H9 (cell line): ENCODE measurements around the gene ANXA2. TPM values are rescaled to one million over a fixed set of nuclear protein-coding genes. Genes with fewer than 3 reads are reported as not detected.

Experiments
- DNase-seq: peaks from one replicate; pipeline ENCODE4 v3.0.0-alpha.2; 2017
- H2AFZ ChIP-seq: one replicate; pipeline ENCODE4 v1.6.1; 2013; ENCODE audit warnings: mild to moderate bottlenecking, low read length, control low read depth, moderate library complexity
- H2AK5ac ChIP-seq: 2 replicates; pipeline ENCODE4 v1.6.1; 2013; ENCODE audit warnings: low read length, control low read depth, mixed read lengths; ENCODE audit not compliant: insufficient read length
- H2BK120ac ChIP-seq: one replicate; pipeline ENCODE4 v1.6.1; 2013; ENCODE audit warnings: low read depth, mild to moderate bottlenecking, low read length, control low read depth, inconsistent platforms; ENCODE audit not compliant: poor library complexity, severe bottlenecking
- H2BK12ac ChIP-seq: 2 replicates; pipeline ENCODE4 v1.6.1; 2013; ENCODE audit warnings: low read length, control low read depth, mixed read lengths, low read depth; ENCODE audit not compliant: insufficient read length
- H2BK15ac ChIP-seq: 2 replicates; pipeline ENCODE4 v1.6.1; 2013; ENCODE audit warnings: low read depth, low read length, control low read depth
- H2BK20ac ChIP-seq: one replicate; pipeline ENCODE4 v1.6.1; 2013; ENCODE audit warnings: low read depth, mild to moderate bottlenecking, low read length, control low read depth, inconsistent platforms; ENCODE audit not compliant: poor library complexity, severe bottlenecking
- H2BK5ac ChIP-seq: 2 replicates; pipeline ENCODE4 v1.6.1; 2013; ENCODE audit warnings: low read length, control low read depth, mixed read lengths; ENCODE audit not compliant: insufficient read length
- H3K14ac ChIP-seq: 2 replicates; pipeline ENCODE4 v1.6.1; 2013; ENCODE audit warnings: low read length, control low read depth; ENCODE audit not compliant: insufficient read depth
- H3K18ac ChIP-seq: 2 replicates; pipeline ENCODE4 v1.6.1; 2013; ENCODE audit warnings: low read depth, mild to moderate bottlenecking, mixed read lengths, low read length, control low read depth; ENCODE audit not compliant: insufficient read length
- H3K23ac ChIP-seq: 2 replicates; pipeline ENCODE4 v1.6.1; 2013; ENCODE audit warnings: low read length, control low read depth, mixed read lengths, low read depth; ENCODE audit not compliant: insufficient read length
- H3K23me2 ChIP-seq: 2 replicates; pipeline ENCODE4 v1.6.1; 2013; ENCODE audit warnings: low read depth, mild to moderate bottlenecking, mixed read lengths, low read length, control low read depth; ENCODE audit not compliant: insufficient read length, poor library complexity, severe bottlenecking
- H3K27ac ChIP-seq: 2 replicates; pipeline ENCODE4 v1.5.1; 2013; ENCODE audit warnings: low read length, control low read depth, mixed read lengths, low read depth; ENCODE audit not compliant: insufficient read length
- H3K27me3 ChIP-seq: 2 replicates; pipeline ENCODE4 v1.6.1; 2013; ENCODE audit warnings: low read length, control low read depth, inconsistent platforms; ENCODE audit not compliant: insufficient read depth
- H3K4ac ChIP-seq: 2 replicates; pipeline ENCODE4 v1.6.1; 2013; ENCODE audit warnings: low read depth, mild to moderate bottlenecking, control low read depth, inconsistent platforms, low read length, moderate library complexity
- H3K4me1 ChIP-seq: 2 replicates; pipeline ENCODE4 v1.6.1; 2013; ENCODE audit warnings: low read length, control low read depth, inconsistent platforms; ENCODE audit not compliant: insufficient read depth
- H3K4me2 ChIP-seq: 2 replicates; pipeline ENCODE4 v1.6.1; 2013; ENCODE audit warnings: low read length, control low read depth, mixed read lengths; ENCODE audit not compliant: insufficient read length, insufficient read depth
- H3K56ac ChIP-seq: 2 replicates; pipeline ENCODE4 v1.6.1; 2013; ENCODE audit warnings: low read depth, mild to moderate bottlenecking, mixed read lengths, low read length, control low read depth; ENCODE audit not compliant: insufficient read length
- H3K79me1 ChIP-seq: 2 replicates; pipeline ENCODE4 v1.6.1; 2013; ENCODE audit warnings: low read depth, mild to moderate bottlenecking, moderate library complexity, low read length, control low read depth, inconsistent platforms; ENCODE audit not compliant: insufficient read depth, poor library complexity, severe bottlenecking
- H3K79me2 ChIP-seq: 2 replicates; pipeline ENCODE4 v1.6.1; 2013; ENCODE audit warnings: low read length, control low read depth, inconsistent platforms; ENCODE audit not compliant: insufficient read depth
- H3K9ac ChIP-seq: 2 replicates; pipeline ENCODE4 v1.6.1; 2013; ENCODE audit warnings: low read length, control low read depth, mixed read lengths; ENCODE audit not compliant: insufficient read length; ENCODE audit errors: extremely low read depth
- H3K9me3 ChIP-seq: one replicate; pipeline ENCODE4 v1.6.1; 2013; ENCODE audit warnings: low read depth, low read length, inconsistent platforms; ENCODE audit not compliant: control insufficient read depth
- H3T11ph ChIP-seq: one replicate; pipeline ENCODE4 v1.6.1; 2013; ENCODE audit warnings: mild to moderate bottlenecking, low read length, control low read depth, inconsistent platforms
- H4K20me1 ChIP-seq: one replicate; pipeline ENCODE4 v1.6.1; 2013; ENCODE audit not compliant: control insufficient read depth, insufficient read length, insufficient read depth
- H4K5ac ChIP-seq: 2 replicates; pipeline ENCODE4 v1.6.1; 2013; ENCODE audit warnings: low read depth, mild to moderate bottlenecking, mixed read lengths, low read length, control low read depth; ENCODE audit not compliant: insufficient read length
- H4K8ac ChIP-seq: replicated peaks from 2 replicates; pipeline ENCODE4 v1.6.1; 2013; ENCODE audit warnings: low read length, control low read depth, mixed read lengths, low read depth; ENCODE audit not compliant: insufficient read length
- H4K91ac ChIP-seq: 2 replicates; pipeline ENCODE4 v1.6.1; 2013; ENCODE audit warnings: low read depth, mild to moderate bottlenecking, moderate library complexity, mixed read lengths, low read length, control low read depth; ENCODE audit not compliant: insufficient read length
- H3K27ac Mint-ChIP-seq, 3 experiments: 2 replicates in 2 of 3; 3 replicates in 1 of 3; pipeline ENCODE4 v1.8.0; 2020 to 2021; ENCODE audit warnings: mixed read lengths in 3 of 3, mild to moderate bottlenecking in 1 of 3, moderate library complexity in 1 of 3
- H3K27me3 Mint-ChIP-seq: 2 replicates; pipeline ENCODE4 v1.8.0; 2021; ENCODE audit warnings: low read depth, mild to moderate bottlenecking, moderate library complexity, mixed read lengths
- H3K36me3 Mint-ChIP-seq, 3 experiments: 2 replicates in 2 of 3; 3 replicates in 1 of 3; pipeline ENCODE4 v1.8.0; 2020 to 2021; ENCODE audit warnings: low read depth in 3 of 3, mixed read lengths in 3 of 3; ENCODE audit not compliant: insufficient read depth in 1 of 3
- H3K4me1 Mint-ChIP-seq, 2 experiments: 2 replicates each; pipeline ENCODE4 v1.8.0; 2020; ENCODE audit warnings: mixed read lengths in 2 of 2
- H3K4me3 Mint-ChIP-seq, 2 experiments: 2 replicates in 1 of 2; 3 replicates in 1 of 2; pipeline ENCODE4 v1.8.0; 2020 to 2021; ENCODE audit warnings: mild to moderate bottlenecking in 2 of 2, mixed read lengths in 2 of 2, moderate library complexity in 1 of 2
- H3K9me3 Mint-ChIP-seq, 2 experiments: 2 replicates in 1 of 2; 3 replicates in 1 of 2; pipeline ENCODE4 v1.8.0; 2020; ENCODE audit warnings: mild to moderate bottlenecking in 2 of 2, mixed read lengths in 2 of 2, moderate library complexity in 1 of 2
- CTCF ChIP-seq: fragments of 200-600 bp; sonication (generic); conservative IDR thresholded peaks from 3 replicates; pipeline ENCODE4 v1.8.0; 2021; ENCODE audit warnings: antibody characterized with exemption, mild to moderate bottlenecking
- WGBS: extraction: QIAGEN DNeasy Blood & Tissue Kit; methylation state at CpG from one replicate; pipeline ENCODE4 v1.1.7; 2013; ENCODE audit warnings: missing lambda C conversion rate, low lambda C conversion rate, mixed read lengths; ENCODE audit not compliant: insufficient read length; ENCODE audit errors: extremely low coverage; 5-methylcytosine and 5-hydroxymethylcytosine counted together
- total RNA-seq: library from RNA; stranded (reverse); gene quantifications from 2 replicates; pipeline ENCODE4 v1.2.1, GENCODE V29; 2021

ANXA2 gene
- total RNA-seq, 1 experiment from 2014 or later = 126 TPM

- Mint-ChIP-seq H3K27me3 (no peaks in the 10 kb centered on the region), H3K4me1 (no peaks in the 10 kb centered on the region), H3K9me3 (no peaks in the 10 kb centered on the region), H3K36me3 (peaks cover 1 to 48% (median 42%) of the 10 kb centered on the region in 3 experiments; a peak in 5 of 7 replicates), H3K4me3 (no peak overlapping the region), H3K27ac (0 out of 7 replicates have a peak overlapping the region, but pooled peaks of 1 of the 3 experiments have one; percentile 78)
- Histone ChIP-seq H2AK5ac (no peak overlapping the region), H3K9me3 (no peaks in the 10 kb centered on the region), H3K4me2 (no peak overlapping the region), H3K79me1 (no peaks in the 10 kb centered on the region), H3K23ac (no peak overlapping the region), H3K14ac (no peak overlapping the region), H2BK20ac (no peak overlapping the region), H2BK5ac (no peak overlapping the region), H2BK15ac (no peak overlapping the region), H2BK12ac (no peak overlapping the region), H3K27ac (no peak overlapping the region), H3K18ac (no peak overlapping the region), H3K4ac (no peak overlapping the region), H3K9ac (no peak overlapping the region), H2AFZ (no peak overlapping the region), H4K5ac (no peak overlapping the region), H3K4me1 (no peaks in the 10 kb centered on the region), H3T11ph (no peak overlapping the region), H3K79me2 (no peaks in the 10 kb centered on the region), H4K8ac (no peak overlapping the region), H4K20me1 (no peaks in the 10 kb centered on the region), H3K27me3 (no peaks in the 10 kb centered on the region), H4K91ac (no peak overlapping the region), H3K23me2 (no peaks in the 10 kb centered on the region), H3K56ac (no peak overlapping the region), H2BK120ac (no peak overlapping the region)
- TF ChIP-seq CTCF = peak; percentile 41; the same call in 2 of the 3 replicates
- no CpG with 5 or more reads among the region's 6 CpGs for WGBS
- DNase-seq = no peak
These were observed 46.6 kb upstream of the ANXA2 start for GRCh38 chr15:60444289-60444912.
